Measurements from ENCODE around the gene HDAC4.

Gene HDAC4

DNA sequence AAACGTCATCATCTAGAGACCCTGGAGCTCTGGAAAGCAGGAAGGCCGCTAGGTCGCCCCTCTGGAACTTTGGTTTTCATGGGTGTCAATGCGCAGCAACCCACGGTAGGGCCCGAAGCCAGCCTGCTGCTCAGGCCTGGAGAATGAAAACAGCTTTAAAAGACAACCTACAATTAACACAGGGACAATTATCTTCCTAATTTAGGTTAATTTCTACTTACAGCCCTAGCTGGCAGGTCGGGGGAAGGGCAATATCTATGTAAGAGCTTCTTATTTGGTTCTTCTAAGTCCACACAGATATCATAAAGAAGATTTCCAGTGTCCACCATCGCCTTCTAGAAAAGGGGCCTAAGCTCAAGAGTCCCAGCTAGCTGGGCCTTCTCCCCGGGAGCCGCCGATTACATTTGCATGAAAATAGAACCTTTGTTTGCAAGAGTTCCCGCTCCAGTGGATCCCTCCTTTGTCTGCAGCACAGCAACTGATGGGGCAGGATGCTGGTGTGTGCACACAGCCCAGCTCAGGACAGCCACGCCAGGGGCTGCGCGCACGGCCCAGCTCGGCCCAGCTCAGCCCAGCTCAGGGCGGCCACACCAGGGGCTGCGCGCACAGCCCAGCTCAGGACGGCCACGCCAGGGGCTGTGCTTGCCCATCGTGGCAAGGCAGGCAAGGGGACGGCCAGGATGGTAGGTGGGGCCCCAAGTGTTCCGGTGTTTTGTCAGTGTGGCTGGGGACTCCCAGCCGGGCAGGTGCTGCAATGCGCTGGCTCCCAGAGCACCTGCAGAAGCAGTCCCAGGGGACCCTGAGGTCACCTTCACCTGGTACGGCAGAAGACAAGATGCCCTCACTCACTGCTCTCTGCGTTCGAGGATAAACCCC, 109.1 kb downstream of the HDAC4 start:
- Histone ChIP-seq H3K4me3 (ENCODE audit: low read depth in 1 of 5, low read length in 5 of 5) (no peak overlapping the region), H3K4me1 (ENCODE audit: control insufficient read depth in 5 of 5, insufficient read depth in 5 of 5, low read length in 5 of 5) (peaks cover 4 to 45% (median 23%) of the 10 kb centered on the region in 5 donors), H3K9me3 (ENCODE audit: control insufficient read depth in 5 of 5, low read length in 5 of 5) (no peaks in the 10 kb centered on the region), H3K36me3 (ENCODE audit: control insufficient read depth in 5 of 5, insufficient read depth in 5 of 5, low read length in 5 of 5) (no peaks in the 10 kb centered on the region), H3K27me3 (ENCODE audit: control insufficient read depth in 5 of 5, insufficient read depth in 4 of 5, low read length in 5 of 5) (no peaks in the 10 kb centered on the region), H3K9ac (ENCODE audit: low read length in 5 of 5) (no peak overlapping the region), H3K27ac (ENCODE audit: low read depth, low read length) (peak overlapping the region; percentile 30)

DNA sequence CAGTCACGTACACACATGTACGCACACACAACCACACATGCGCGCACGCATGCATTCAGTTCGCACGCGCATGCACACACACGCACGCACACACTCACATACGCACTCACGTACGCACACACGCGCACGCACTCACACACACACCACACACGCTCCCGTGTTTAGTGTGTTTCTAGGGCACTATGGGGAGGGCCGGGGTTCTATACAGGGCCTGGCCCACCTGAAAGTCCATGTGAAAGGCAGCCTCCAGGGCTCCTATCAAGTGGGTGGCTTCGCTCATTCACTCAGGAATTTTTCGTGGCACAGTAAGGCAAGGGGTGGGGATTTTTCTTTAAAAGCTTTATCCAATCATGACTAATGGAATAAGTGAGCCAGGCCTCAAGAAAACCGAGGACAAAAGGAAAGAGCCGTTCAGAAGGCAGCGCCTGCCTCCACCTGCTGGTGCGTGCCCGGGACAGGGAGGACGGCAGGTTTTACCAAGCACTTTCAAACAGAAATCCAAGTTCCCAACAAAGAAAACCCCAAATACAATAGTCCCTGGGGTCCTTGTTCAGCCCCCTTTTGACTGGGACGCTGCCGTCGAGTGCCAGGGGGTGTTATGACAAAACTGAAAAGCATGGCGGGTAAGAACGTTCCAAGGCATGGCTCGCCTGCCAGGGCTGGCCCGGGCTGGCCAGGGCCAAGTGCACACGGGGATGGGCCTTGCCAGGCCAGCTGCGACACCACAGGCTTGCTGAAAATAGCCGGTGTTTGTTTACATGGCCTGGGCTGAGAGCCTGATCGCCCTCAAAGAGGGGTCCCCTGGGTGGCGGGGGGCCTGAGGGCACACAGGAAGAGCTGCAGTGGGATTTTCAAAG, 110.0 kb downstream of the HDAC4 start:
- no peaks in the 10 kb centered on the region for H3K9me3 ChIP-seq (ENCODE audit: control insufficient read depth in 5 of 5, low read length in 5 of 5)
- no peaks in the 10 kb centered on the region for H3K27me3 ChIP-seq (ENCODE audit: control insufficient read depth in 5 of 5, insufficient read depth in 4 of 5, low read length in 5 of 5)
- no peak overlapping the region for H3K4me3 ChIP-seq (ENCODE audit: low read depth in 1 of 5, low read length in 5 of 5)
- H3K9ac ChIP-seq (ENCODE audit: low read length in 5 of 5): no peak overlapping the region
- H3K4me1 ChIP-seq (ENCODE audit: control insufficient read depth in 5 of 5, insufficient read depth in 5 of 5, low read length in 5 of 5): peaks cover 2 to 40% (median 21%) of the 10 kb centered on the region in 5 donors
- H3K27ac ChIP-seq (ENCODE audit: low read depth, low read length): peak overlapping the region; percentile 30
- H3K36me3 ChIP-seq (ENCODE audit: control insufficient read depth in 5 of 5, insufficient read depth in 5 of 5, low read length in 5 of 5): no peaks in the 10 kb centered on the region

DNA sequence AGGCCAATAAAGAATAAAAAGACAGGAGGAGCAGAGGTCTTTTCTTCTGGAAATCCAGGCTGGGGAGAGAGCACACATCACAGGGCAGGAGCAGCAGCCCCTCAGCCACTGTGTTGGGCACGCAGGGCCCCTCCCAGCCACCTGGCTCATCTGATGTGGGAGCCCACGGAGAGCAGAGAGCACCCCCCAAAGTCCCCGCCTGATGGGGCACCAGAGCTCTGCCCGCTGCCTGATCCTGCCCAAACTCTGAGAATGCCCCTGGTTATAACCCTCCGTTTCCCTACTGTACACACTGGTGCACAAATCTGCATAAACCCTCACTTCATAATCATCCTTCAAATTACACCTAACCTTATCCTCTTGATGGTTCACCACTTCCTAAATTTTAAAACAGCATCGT, 111.3 kb downstream of the HDAC4 start:
- H3K9ac ChIP-seq (ENCODE audit: low read length in 5 of 5): no peak overlapping the region
- no peaks in the 10 kb centered on the region for H3K9me3 ChIP-seq (ENCODE audit: control insufficient read depth in 5 of 5, low read length in 5 of 5)
- peak overlapping the region; percentile 27 for H3K27ac ChIP-seq (ENCODE audit: low read depth, low read length)
- no peaks in the 10 kb centered on the region for H3K36me3 ChIP-seq (ENCODE audit: control insufficient read depth in 5 of 5, insufficient read depth in 5 of 5, low read length in 5 of 5)
- no peak overlapping the region for H3K4me3 ChIP-seq (ENCODE audit: low read depth in 1 of 5, low read length in 5 of 5)
- H3K4me1 ChIP-seq (ENCODE audit: control insufficient read depth in 5 of 5, insufficient read depth in 5 of 5, low read length in 5 of 5): peaks cover 4 to 47% (median 27%) of the 10 kb centered on the region in 5 donors
- H3K27me3 ChIP-seq (ENCODE audit: control insufficient read depth in 5 of 5, insufficient read depth in 4 of 5, low read length in 5 of 5): no peaks in the 10 kb centered on the region

DNA sequence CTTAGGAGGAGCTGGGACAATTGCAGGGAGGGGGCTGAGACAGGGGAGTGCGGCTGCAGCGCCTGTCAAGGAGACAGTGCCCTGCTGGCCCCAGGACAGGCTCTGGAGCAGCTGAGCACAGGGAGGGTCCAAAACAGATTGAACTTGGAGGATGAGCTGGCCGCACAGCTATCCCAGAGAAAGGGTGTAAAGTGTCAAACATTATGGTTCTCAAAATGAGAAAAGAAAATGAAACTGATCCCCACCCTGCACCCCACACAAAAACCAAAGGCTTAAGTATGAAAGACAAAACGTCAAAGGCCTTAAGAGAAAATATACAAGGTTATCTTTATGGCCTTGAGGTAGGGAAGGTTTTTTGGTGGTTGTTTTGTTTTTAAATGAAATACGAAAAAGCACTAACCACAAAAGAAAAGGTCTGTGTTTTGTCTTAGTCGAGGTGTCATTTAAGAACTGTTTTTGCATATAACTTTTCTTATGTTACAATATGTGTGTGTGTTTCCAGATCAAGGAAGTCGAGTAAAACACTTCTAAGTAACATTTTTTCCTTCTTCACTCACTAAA, 111.8 kb downstream of the HDAC4 start:
- peaks cover 4 to 50% (median 31%) of the 10 kb centered on the region in 5 donors for H3K4me1 ChIP-seq (ENCODE audit: control insufficient read depth in 5 of 5, insufficient read depth in 5 of 5, low read length in 5 of 5)
- no peak overlapping the region for H3K9ac ChIP-seq (ENCODE audit: low read length in 5 of 5)
- no peak overlapping the region for H3K4me3 ChIP-seq (ENCODE audit: low read depth in 1 of 5, low read length in 5 of 5)
- no peaks in the 10 kb centered on the region for H3K9me3 ChIP-seq (ENCODE audit: control insufficient read depth in 5 of 5, low read length in 5 of 5)
- no peaks in the 10 kb centered on the region for H3K27me3 ChIP-seq (ENCODE audit: control insufficient read depth in 5 of 5, insufficient read depth in 4 of 5, low read length in 5 of 5)
- peaks cover 0 to 2% (median 0%) of the 10 kb centered on the region in 5 donors for H3K36me3 ChIP-seq (ENCODE audit: control insufficient read depth in 5 of 5, insufficient read depth in 5 of 5, low read length in 5 of 5)
- peak overlapping the region; percentile 27 for H3K27ac ChIP-seq (ENCODE audit: low read depth, low read length)

DNA sequence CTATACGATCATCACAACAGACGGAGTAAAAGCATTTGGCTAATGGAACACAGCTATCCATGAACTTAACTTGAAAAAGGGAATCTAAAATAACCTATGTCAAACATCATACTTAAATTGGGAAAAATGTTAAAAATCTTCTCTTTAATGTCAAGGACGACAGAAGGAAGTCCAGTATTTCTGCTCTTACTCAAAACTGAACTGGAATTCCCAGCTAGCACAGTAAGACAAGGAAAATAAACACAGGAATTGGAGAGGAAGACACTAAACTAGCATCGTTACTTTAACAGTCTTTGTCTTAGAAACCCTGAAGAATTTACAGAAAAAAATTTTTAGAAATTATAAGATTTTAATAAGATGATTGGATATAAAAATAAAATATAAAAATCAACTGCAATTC, 112.6 kb downstream of the HDAC4 start:
- Histone ChIP-seq H3K36me3 (ENCODE audit: control insufficient read depth in 5 of 5, insufficient read depth in 5 of 5, low read length in 5 of 5) (peaks cover 0 to 6% (median 0%) of the 10 kb centered on the region in 5 donors), H3K4me3 (ENCODE audit: low read depth in 1 of 5, low read length in 5 of 5) (no peak overlapping the region), H3K9ac (ENCODE audit: low read length in 5 of 5) (no peak overlapping the region), H3K4me1 (ENCODE audit: control insufficient read depth in 5 of 5, insufficient read depth in 5 of 5, low read length in 5 of 5) (peaks cover 4 to 50% (median 31%) of the 10 kb centered on the region in 5 donors), H3K27ac (ENCODE audit: low read depth, low read length) (no peak overlapping the region), H3K27me3 (ENCODE audit: control insufficient read depth in 5 of 5, insufficient read depth in 4 of 5, low read length in 5 of 5) (no peaks in the 10 kb centered on the region), H3K9me3 (ENCODE audit: control insufficient read depth in 5 of 5, low read length in 5 of 5) (no peaks in the 10 kb centered on the region)

DNA sequence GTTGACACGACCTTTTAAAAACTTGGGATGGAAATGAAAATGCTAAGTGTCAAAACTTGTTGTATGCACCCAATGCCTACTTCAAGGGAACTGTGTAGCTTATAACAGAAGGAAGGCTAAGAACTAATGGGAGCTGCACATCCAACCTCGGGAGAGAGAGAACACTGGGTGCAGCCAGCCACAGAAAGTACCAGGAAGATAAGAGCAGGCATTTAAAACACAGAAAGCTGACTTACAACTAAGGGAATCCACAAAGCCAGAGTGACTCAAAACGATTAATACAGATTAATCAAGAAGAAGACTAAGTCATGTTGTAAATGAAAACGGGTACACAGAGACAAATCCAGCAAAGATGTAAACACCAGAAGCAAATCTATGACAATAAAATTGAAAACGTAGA, 113.4 kb downstream of the HDAC4 start:
- H3K4me1 ChIP-seq (ENCODE audit: control insufficient read depth in 5 of 5, insufficient read depth in 5 of 5, low read length in 5 of 5): peaks cover 4 to 48% (median 31%) of the 10 kb centered on the region in 5 donors

DNA sequence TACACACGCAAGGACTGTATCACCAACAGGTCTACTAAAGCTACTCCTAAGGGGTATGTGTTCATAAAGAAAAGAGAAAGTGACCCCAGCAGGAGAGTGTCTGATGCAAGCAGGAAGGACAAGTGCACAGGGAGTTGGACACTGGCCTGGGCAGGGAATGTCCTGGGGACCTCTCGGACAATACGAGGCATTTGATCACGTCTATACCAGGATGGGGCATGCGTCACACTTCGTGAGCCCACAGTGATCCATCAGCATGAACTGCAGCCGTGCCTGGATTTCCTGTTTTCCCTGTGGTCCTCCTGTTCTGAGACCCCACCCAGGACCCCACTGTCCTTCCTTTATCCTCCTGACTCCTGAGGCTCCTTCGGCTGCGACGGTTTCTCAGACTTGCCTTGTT, 113.9 kb downstream of the HDAC4 start:
- no peak overlapping the region for H3K4me3 ChIP-seq (ENCODE audit: low read depth in 1 of 5, low read length in 5 of 5)
- H3K27ac ChIP-seq (ENCODE audit: low read depth, low read length): no peak overlapping the region
- H3K36me3 ChIP-seq (ENCODE audit: control insufficient read depth in 5 of 5, insufficient read depth in 5 of 5, low read length in 5 of 5): peaks cover 0 to 7% (median 0%) of the 10 kb centered on the region in 5 donors
- no peaks in the 10 kb centered on the region for H3K9me3 ChIP-seq (ENCODE audit: control insufficient read depth in 5 of 5, low read length in 5 of 5)
- H3K9ac ChIP-seq (ENCODE audit: low read length in 5 of 5): no peak overlapping the region
- no peaks in the 10 kb centered on the region for H3K27me3 ChIP-seq (ENCODE audit: control insufficient read depth in 5 of 5, insufficient read depth in 4 of 5, low read length in 5 of 5)
- H3K4me1 ChIP-seq (ENCODE audit: control insufficient read depth in 5 of 5, insufficient read depth in 5 of 5, low read length in 5 of 5): peaks cover 4 to 42% (median 31%) of the 10 kb centered on the region in 5 donors

More for the DNA sequence above, 113.4 kb downstream of the HDAC4 start:
- Histone ChIP-seq H3K4me3 (ENCODE audit: low read depth in 1 of 5, low read length in 5 of 5) (no peak overlapping the region), H3K27me3 (ENCODE audit: control insufficient read depth in 5 of 5, insufficient read depth in 4 of 5, low read length in 5 of 5) (no peaks in the 10 kb centered on the region), H3K27ac (ENCODE audit: low read depth, low read length) (no peak overlapping the region), H3K36me3 (ENCODE audit: control insufficient read depth in 5 of 5, insufficient read depth in 5 of 5, low read length in 5 of 5) (peaks cover 0 to 7% (median 0%) of the 10 kb centered on the region in 5 donors), H3K9me3 (ENCODE audit: control insufficient read depth in 5 of 5, low read length in 5 of 5) (no peaks in the 10 kb centered on the region), H3K9ac (ENCODE audit: low read length in 5 of 5) (no peak overlapping the region)

DNA sequence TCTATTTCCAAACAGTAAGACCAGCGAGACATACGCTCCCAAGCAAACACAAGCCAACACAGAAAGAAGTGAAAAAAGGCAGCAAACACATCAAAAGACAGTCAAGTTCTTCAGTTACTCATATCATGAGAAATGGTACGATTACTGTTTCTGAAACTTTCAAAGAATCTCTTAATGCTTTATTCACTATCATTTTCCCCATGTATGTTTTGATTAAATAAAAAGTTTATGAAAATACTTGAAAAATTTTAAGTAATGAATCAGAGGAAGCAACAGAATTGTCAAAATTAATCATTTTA, 114.9 kb downstream of the HDAC4 start:
- Histone ChIP-seq H3K36me3 (ENCODE audit: control insufficient read depth in 5 of 5, insufficient read depth in 5 of 5, low read length in 5 of 5) (peaks cover 0 to 7% (median 0%) of the 10 kb centered on the region in 5 donors), H3K4me3 (ENCODE audit: low read depth in 1 of 5, low read length in 5 of 5) (no peak overlapping the region), H3K9ac (ENCODE audit: low read length in 5 of 5) (no peak overlapping the region), H3K27me3 (ENCODE audit: control insufficient read depth in 5 of 5, insufficient read depth in 4 of 5, low read length in 5 of 5) (no peaks in the 10 kb centered on the region), H3K4me1 (ENCODE audit: control insufficient read depth in 5 of 5, insufficient read depth in 5 of 5, low read length in 5 of 5) (peaks cover 2 to 34% (median 31%) of the 10 kb centered on the region in 5 donors), H3K27ac (ENCODE audit: low read depth, low read length) (no peak overlapping the region), H3K9me3 (ENCODE audit: control insufficient read depth in 5 of 5, low read length in 5 of 5) (no peaks in the 10 kb centered on the region)

DNA sequence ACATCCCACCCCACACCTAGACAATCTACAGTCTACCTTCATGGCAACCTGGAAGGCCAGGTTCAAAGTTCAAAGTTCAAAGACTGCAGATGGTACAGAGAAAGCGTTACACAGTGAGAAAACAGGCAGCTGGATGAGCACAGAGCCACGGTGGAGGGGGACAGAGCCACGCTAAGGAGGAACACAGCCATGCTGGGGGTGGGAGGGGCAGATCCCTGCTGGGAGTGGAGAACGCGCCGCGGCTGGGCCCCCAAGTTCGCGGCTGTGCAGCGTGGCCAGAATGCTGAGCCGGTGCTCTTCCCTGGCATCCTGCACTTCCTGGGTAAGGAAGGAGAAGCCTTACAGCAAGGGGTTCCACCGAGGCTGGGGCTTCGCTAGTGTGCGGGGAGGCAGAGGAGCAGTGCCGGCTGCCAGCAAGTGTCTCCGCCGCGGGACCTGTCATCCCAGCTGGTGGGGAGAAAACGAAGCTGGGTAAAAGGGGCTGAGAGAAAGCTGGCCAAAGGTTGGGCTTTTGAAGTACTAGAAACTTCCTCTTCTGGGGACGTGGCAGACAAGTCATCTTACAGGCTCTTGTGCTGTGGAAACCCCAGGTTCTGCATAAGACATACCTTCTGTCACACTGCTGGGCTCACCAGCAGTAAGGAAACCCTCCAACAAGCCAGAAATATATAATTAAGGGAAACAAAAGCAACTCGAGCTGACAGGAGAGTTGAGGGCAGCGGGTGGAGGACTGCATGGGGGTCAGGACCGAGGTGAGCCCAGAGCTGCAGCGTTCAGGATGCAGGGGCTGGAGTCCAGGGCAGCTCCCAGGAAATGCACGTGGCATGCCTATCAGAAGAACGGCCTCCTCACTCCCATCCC, 115.5 kb downstream of the HDAC4 start:
- peaks cover 0 to 7% (median 0%) of the 10 kb centered on the region in 5 donors for H3K36me3 ChIP-seq (ENCODE audit: control insufficient read depth in 5 of 5, insufficient read depth in 5 of 5, low read length in 5 of 5)
- peaks cover 2 to 30% (median 27%) of the 10 kb centered on the region in 5 donors for H3K4me1 ChIP-seq (ENCODE audit: control insufficient read depth in 5 of 5, insufficient read depth in 5 of 5, low read length in 5 of 5)
- H3K4me3 ChIP-seq (ENCODE audit: low read depth in 1 of 5, low read length in 5 of 5): peak overlapping the region in 2 of 5 donors; percentile 41 to 46
- H3K9me3 ChIP-seq (ENCODE audit: control insufficient read depth in 5 of 5, low read length in 5 of 5): no peaks in the 10 kb centered on the region
- no peak overlapping the region for H3K27ac ChIP-seq (ENCODE audit: low read depth, low read length)
- peak overlapping the region in 4 of 5 donors; percentile 11 to 48 (median 34) for H3K9ac ChIP-seq (ENCODE audit: low read length in 5 of 5)
- no peaks in the 10 kb centered on the region for H3K27me3 ChIP-seq (ENCODE audit: control insufficient read depth in 5 of 5, insufficient read depth in 4 of 5, low read length in 5 of 5)
